Activated CD4-positive, alpha-beta memory T cell treated with anti-CD3 and anti-CD28 coated beads for 36 hours (primary cell): ENCODE results near the gene KBTBD12. TPM values are rescaled to one million over a fixed set of nuclear protein-coding genes. Genes with fewer than 3 reads are reported as not detected.
A peak's percentile ranks its signal among the peaks of the same experiment; 100 is the strongest.
"Not testable (repeated sequence)": the region's sequence is repeated elsewhere in the genome, so short reads cannot be mapped to it uniquely, and the experiment has no call there.

Experiments
- CTCF ChIA-PET: fragments of 350-600 bp; sonication (Branson Sonifier 250); formaldehyde crosslinking; loops from one replicate; lab custom pipeline; 2021; ENCODE audit warnings: antibody characterized with exemption, inconsistent platforms; lab: Charles Lee
- POLR2A ChIA-PET: fragments of 350-600 bp; sonication (Branson Sonifier 250); formaldehyde crosslinking; loops from one replicate; lab custom pipeline; 2021; ENCODE audit warnings: antibody characterized with exemption; lab: Charles Lee
- DNase-seq: peaks from one replicate; pipeline ENCODE4 v3.0.0-alpha.2; 2020
- H3K27ac Mint-ChIP-seq: one replicate; pipeline ENCODE4 v1.8.0; 2021; ENCODE audit warnings: mixed read lengths
- H3K27me3 Mint-ChIP-seq: one replicate; pipeline ENCODE4 v1.8.0; 2021; ENCODE audit warnings: mixed read lengths
- H3K36me3 Mint-ChIP-seq: one replicate; pipeline ENCODE4 v1.8.0; 2021; ENCODE audit warnings: mixed read lengths
- H3K4me1 Mint-ChIP-seq: one replicate; pipeline ENCODE4 v1.8.0; 2021; ENCODE audit warnings: low read depth, mixed read lengths
- H3K4me3 Mint-ChIP-seq: one replicate; pipeline ENCODE4 v1.8.0; 2021; ENCODE audit warnings: mild to moderate bottlenecking, mixed read lengths
- H3K9me3 Mint-ChIP-seq: one replicate; pipeline ENCODE4 v1.8.0; 2021; ENCODE audit warnings: mixed read lengths
- intact Hi-C: fragments of 100-400 bp; cut with micrococcal nuclease; formaldehyde crosslinking; loops from one replicate; pipeline ENCODE4 v1.15.1; 2023
- total RNA-seq, 2 experiments: library from RNA; stranded (reverse); gene quantifications; one replicate each; pipeline ENCODE4 v1.2.3, GENCODE V29; 2021

Gene KBTBD12
- total RNA-seq, 2 experiments from 2014 or later, result not detected

DNA sequence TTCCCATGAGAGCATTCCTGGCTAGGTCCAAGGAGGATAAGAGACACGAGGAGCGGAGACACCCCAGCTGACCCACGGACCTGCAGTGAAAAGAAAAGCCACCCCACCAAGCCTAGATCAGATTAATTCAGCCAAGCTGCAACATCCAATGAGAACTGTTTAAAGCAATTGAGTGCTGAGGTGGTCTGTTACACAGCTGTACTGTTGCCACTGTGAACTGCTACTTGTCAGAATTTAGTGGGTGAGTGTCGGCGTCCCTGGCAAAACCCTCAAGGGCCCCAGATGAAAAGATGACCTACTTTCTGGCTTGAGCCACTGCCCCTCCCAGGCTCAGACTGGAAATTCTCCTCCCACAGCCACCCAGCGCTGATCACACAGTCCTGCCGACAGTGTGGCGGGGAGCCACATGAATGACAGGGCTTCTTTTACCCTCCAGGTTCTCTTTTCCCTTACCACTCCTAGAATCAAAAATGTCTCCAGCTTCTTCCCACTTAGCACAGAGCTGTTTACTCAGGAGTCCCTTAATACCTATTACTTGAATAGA is 26.4 kb upstream of the KBTBD12 start:
- ChIA-PET POLR2A (no interaction called here), CTCF (no interaction called here)
- H3K9me3 Mint-ChIP-seq, result peaks cover 25% of the 10 kb centered on the region
- H3K36me3 Mint-ChIP-seq, result peaks cover 11% of the 10 kb centered on the region
- no peak for DNase-seq
- intact Hi-C loops, result no loop called here
- no peak overlapping the region for H3K4me3 Mint-ChIP-seq
- H3K27ac Mint-ChIP-seq, result no peak overlapping the region
- H3K4me1 Mint-ChIP-seq, result peaks cover 6% of the 10 kb centered on the region
- H3K27me3 Mint-ChIP-seq, result peaks cover 11% of the 10 kb centered on the region

DNA sequence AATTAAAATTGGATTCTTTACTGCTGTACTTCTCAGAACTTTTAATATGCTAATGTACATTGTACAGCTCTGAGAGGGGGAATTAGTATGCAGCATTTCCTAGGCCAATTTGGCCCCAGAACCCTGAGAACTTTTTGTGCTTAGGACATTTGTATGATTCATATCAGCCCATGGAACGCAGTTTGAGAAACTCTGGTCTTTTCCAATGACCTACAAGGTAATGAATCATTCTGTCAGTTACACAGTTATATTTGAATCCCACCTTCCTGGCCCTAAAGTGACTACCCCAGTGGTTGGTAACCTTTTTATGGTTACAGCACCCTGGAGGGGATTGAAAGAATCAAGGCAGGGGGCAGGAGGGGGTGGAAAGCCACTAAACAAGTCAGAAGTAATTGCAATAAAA is 25.6 kb upstream of the KBTBD12 start:
- peaks cover 25% of the 10 kb centered on the region for H3K9me3 Mint-ChIP-seq
- H3K27ac Mint-ChIP-seq, result no peak overlapping the region
- ChIA-PET CTCF (no interaction called here), POLR2A (no interaction called here)
- DNase-seq, result no peak
- H3K27me3 Mint-ChIP-seq, result peaks cover 9% of the 10 kb centered on the region
- H3K4me1 Mint-ChIP-seq, result peaks cover 6% of the 10 kb centered on the region
- H3K36me3 Mint-ChIP-seq, result peaks cover 11% of the 10 kb centered on the region
- intact Hi-C loops, result no loop called here
- no peak overlapping the region for H3K4me3 Mint-ChIP-seq

- H3K27me3 Mint-ChIP-seq, result peaks cover 9% of the 10 kb centered on the region
- peaks cover 11% of the 10 kb centered on the region for H3K36me3 Mint-ChIP-seq
- intact Hi-C loops, result no loop called here
- DNase-seq, result no peak
- POLR2A ChIA-PET, result no interaction called here
- no peak overlapping the region for H3K4me3 Mint-ChIP-seq
- peak overlapping the region; percentile 64 for H3K27ac Mint-ChIP-seq
- peaks cover 25% of the 10 kb centered on the region for H3K9me3 Mint-ChIP-seq
- H3K4me1 Mint-ChIP-seq, result peaks cover 6% of the 10 kb centered on the region
- CTCF ChIA-PET, result no interaction called here
Measured at GRCh38 chr3:127889976-127890650, 24.9 kb upstream of the KBTBD12 start.

DNA sequence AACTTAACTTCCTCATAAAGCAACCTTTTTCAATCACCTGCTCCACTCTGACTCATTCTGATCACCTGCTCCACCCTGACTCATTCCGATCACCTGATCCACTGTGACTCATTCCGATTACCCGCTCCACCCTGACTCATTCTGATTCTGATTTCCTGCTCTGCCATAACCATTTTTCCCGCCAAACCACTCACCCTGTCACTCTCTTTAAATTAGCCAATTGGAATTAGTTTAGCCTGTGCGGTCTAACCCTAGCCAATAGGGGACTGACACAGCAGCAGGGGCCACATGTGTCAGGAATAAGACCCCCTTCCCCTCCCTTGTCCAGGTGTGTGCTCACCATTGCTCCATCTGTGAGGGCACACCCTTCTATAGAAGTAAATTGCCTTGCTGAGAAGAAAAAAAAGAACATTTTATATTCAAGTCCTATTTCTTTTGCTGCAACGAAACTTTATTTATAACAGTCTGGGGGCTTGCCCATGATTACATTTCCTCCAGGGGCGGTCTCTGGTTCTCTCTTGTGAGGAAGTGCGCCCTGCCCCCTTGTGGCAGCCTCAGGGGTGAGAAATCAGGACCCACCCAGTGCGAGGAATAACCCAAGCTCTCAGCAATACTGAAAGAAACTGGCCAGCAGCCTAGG is 24.3 kb upstream of the KBTBD12 start:
- H3K27me3 Mint-ChIP-seq, POLR2A ChIA-PET, H3K4me3 Mint-ChIP-seq, intact Hi-C loops, H3K4me1 Mint-ChIP-seq, CTCF ChIA-PET: not testable (repeated sequence)
- H3K36me3 Mint-ChIP-seq, result peaks cover 11% of the 10 kb centered on the region
- H3K27ac Mint-ChIP-seq, result peak overlapping the region; percentile 64
- H3K9me3 Mint-ChIP-seq, result peaks cover 25% of the 10 kb centered on the region
- DNase-seq, result peak; percentile 72

DNA sequence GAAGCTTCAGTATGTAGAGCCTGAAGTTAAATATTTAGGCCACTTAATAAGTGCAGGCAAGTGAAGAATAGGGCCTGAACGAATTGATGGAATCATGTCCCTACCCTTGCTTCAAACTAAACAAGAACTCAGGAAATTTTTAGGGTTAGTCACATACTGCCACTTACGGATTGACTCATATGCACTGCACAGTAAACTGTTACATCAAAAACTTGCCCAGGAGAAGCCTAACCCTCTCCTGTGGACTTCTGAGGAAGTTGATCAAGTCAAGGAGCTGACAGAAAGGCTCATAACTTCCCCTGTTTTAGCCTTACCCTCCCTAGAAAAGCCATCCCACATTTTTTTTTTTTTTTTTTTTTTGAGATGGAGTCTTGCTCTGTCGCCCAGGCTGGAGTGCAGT is 20.6 kb upstream of the KBTBD12 start:
- peaks cover 3% of the 10 kb centered on the region for H3K27me3 Mint-ChIP-seq
- ChIA-PET POLR2A (no interaction called here), CTCF (no interaction called here)
- H3K4me1 Mint-ChIP-seq, result peaks cover 6% of the 10 kb centered on the region
- peaks cover 11% of the 10 kb centered on the region for H3K36me3 Mint-ChIP-seq
- H3K27ac Mint-ChIP-seq, result no peak overlapping the region
- no peak overlapping the region for H3K4me3 Mint-ChIP-seq
- intact Hi-C loops, result no loop called here
- no peak for DNase-seq
- H3K9me3 Mint-ChIP-seq, result peaks cover 25% of the 10 kb centered on the region

DNA sequence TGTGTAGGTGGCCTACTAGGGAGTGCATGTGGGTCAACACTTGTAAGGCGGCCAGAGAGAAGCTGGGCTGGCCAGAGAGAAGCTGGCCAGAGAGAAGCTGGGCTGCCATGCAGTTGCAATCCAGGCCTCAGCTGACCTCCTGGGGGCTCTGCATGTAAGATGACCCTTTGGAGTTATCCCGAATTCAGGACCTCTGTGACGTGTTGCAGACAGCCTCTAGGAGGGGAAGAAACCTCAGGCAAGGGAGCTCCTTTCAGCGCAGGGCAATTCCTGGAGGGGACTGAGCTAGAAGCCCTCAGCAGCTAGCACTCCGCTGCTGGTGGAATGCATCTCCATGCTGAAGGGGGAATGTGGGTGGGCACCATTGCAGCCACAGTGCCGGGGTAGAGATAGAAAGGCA is 15.8 kb upstream of the KBTBD12 start:
- Mint-ChIP-seq H3K4me1 (no peaks in the 10 kb centered on the region), H3K9me3 (peaks cover 5% of the 10 kb centered on the region), H3K4me3 (no peak overlapping the region), H3K27me3 (peaks cover 7% of the 10 kb centered on the region), H3K27ac (no peak overlapping the region), H3K36me3 (no peaks in the 10 kb centered on the region)
- DNase-seq, result no peak
- ChIA-PET CTCF (no interaction called here), POLR2A (no interaction called here)
- intact Hi-C loops, result no loop called here

- Mint-ChIP-seq H3K4me3 (no peak overlapping the region), H3K27ac (no peak overlapping the region), H3K4me1 (no peaks in the 10 kb centered on the region), H3K27me3 (peaks cover 9% of the 10 kb centered on the region), H3K36me3 (no peaks in the 10 kb centered on the region), H3K9me3 (peaks cover 8% of the 10 kb centered on the region)
- no peak for DNase-seq
- POLR2A ChIA-PET, result no interaction called here
- intact Hi-C loops, result no loop called here
- CTCF ChIA-PET, result no interaction called here
Measured at GRCh38 chr3:127899766-127900165, 15.3 kb upstream of the KBTBD12 start.

DNA sequence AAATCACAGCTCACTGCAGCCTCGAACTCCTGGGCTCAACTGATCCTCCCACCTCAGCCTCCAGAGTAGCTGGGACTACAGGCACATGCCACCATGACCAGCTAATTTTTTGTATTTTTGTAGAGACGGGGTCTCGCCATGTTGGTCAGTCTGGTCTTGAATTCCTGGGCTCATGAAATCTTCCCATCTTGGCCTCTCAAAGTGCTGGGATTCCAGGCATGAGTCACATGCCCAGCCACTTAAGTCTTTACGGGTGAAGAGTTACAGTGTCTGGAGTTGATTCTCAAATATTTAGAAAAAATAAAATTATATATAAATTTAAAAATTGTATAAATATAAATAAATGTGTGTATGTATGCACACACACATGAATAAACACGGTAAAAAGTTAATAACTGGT is 14.5 kb upstream of the KBTBD12 start:
- Mint-ChIP-seq H3K4me3 (no peak overlapping the region), H3K27me3 (peaks cover 12% of the 10 kb centered on the region), H3K36me3 (no peaks in the 10 kb centered on the region), H3K9me3 (peaks cover 8% of the 10 kb centered on the region), H3K27ac (no peak overlapping the region), H3K4me1 (no peaks in the 10 kb centered on the region)
- no peak for DNase-seq
- ChIA-PET CTCF (no interaction called here), POLR2A (no interaction called here)
- intact Hi-C loops, result no loop called here

DNA sequence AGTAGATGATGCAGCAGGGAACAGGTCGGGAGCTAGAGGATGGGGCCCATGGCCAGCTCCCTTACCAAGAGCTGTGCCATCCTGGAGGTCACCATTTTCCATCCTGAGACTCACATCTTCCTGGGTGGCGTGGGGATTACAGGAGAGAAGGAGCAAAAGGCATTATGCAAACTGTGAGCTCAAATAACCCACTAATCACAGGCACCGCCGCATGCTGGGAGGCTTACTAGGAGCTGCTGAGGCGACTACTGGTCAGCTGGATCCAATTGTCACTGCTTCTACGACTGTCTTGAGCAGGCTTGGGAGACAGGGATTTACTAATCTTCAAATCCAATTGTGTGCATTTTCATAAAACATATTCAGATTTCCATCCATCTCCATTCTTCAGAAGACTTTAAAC is 12.5 kb upstream of the KBTBD12 start:
- H3K4me3 Mint-ChIP-seq, result no peak overlapping the region
- no peaks in the 10 kb centered on the region for H3K36me3 Mint-ChIP-seq
- POLR2A ChIA-PET, result no interaction called here
- DNase-seq, result no peak
- H3K27ac Mint-ChIP-seq, result no peak overlapping the region
- intact Hi-C loops, result no loop called here
- peaks cover 11% of the 10 kb centered on the region for H3K9me3 Mint-ChIP-seq
- no peaks in the 10 kb centered on the region for H3K4me1 Mint-ChIP-seq
- H3K27me3 Mint-ChIP-seq, result peaks cover 19% of the 10 kb centered on the region
- CTCF ChIA-PET, result no interaction called here

DNA sequence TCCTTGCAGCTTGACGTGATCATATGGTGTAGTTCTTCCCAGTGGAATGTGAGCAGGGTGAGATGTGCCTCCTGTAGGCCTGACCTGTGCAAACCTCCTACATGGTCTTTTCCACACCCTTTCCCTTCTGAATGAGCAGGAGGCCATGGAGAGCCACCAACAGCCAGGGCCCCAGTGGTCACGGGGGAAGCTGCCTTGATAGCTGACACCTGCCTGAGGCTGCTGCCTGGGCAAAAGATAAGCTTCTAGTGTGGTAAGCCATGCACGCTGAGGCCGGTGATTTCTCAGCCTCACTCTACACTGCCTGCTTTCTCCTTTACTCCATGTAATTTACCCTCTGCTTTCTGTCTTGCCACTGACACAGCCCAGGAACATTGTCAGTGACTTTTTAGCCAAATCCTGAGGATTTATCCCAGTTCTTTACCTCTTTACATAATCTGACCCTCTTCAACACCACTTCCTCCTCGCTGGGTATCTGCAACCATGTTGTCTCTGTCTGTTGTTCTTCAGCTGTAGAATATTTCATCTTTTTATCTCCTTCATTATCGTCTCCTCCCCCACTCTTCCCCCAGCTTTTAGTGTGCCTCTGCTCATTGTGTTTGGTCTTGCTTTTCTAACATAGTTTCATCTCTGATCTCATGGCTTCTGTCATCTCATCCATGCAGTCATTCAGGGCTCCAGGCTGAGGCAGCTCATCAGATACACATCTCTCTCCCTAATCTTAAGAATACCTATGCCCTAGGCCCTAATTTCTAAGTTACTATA is 11.2 kb upstream of the KBTBD12 start:
- Mint-ChIP-seq H3K4me3 (no peak overlapping the region), H3K4me1 (no peaks in the 10 kb centered on the region), H3K27ac (no peak overlapping the region), H3K27me3 (peaks cover 22% of the 10 kb centered on the region), H3K9me3 (peaks cover 11% of the 10 kb centered on the region), H3K36me3 (no peaks in the 10 kb centered on the region)
- intact Hi-C loops, result no loop called here
- CTCF ChIA-PET, result no interaction called here
- DNase-seq, result no peak
- POLR2A ChIA-PET, result no interaction called here

GRCh38 chr3:127905556-127905955 is 9.5 kb upstream of the KBTBD12 start:
- ChIA-PET POLR2A (no interaction called here), CTCF (no interaction called here)
- no peak for DNase-seq
- Mint-ChIP-seq H3K27me3 (peaks cover 30% of the 10 kb centered on the region), H3K36me3 (no peaks in the 10 kb centered on the region), H3K4me3 (no peak overlapping the region), H3K9me3 (peaks cover 11% of the 10 kb centered on the region), H3K4me1 (no peaks in the 10 kb centered on the region), H3K27ac (no peak overlapping the region)
- intact Hi-C loops, result no loop called here

- H3K4me3 Mint-ChIP-seq, DNase-seq, H3K27ac Mint-ChIP-seq, POLR2A ChIA-PET, CTCF ChIA-PET, H3K4me1 Mint-ChIP-seq, intact Hi-C loops, H3K36me3 Mint-ChIP-seq: not testable (repeated sequence)
- Mint-ChIP-seq H3K9me3 (peaks cover 11% of the 10 kb centered on the region), H3K27me3 (peaks cover 38% of the 10 kb centered on the region)
Measured at GRCh38 chr3:127906653-127907052, 8.4 kb upstream of the KBTBD12 start.
